PC-9 (cell line): Measurements from ENCODE around the gene HOXA2. TPM values are rescaled to one million over a fixed set of nuclear protein-coding genes. Genes with fewer than 3 reads are reported as not detected.

ENCODE experiments used
- BruUV-seq: library from RNA; stranded (reverse); fragments of 400-500 nt; replicated peaks from 2 replicates; lab custom pipeline; 2021; lab: Mats Ljungman, UMichigan
- CTCF ChIA-PET: fragments of 300-600 bp; sonication (Branson Sonifier 250); formaldehyde crosslinking; loops from one replicate; lab custom pipeline; 2022; ENCODE audit warnings: antibody characterized with exemption; lab: Charles Lee
- POLR2A ChIA-PET: fragments of 300-600 bp; sonication (Branson Sonifier 250); formaldehyde crosslinking; loops from one replicate; lab custom pipeline; 2022; ENCODE audit warnings: antibody characterized with exemption; ENCODE audit not compliant: unreplicated experiment; lab: Charles Lee
- DNase-seq, 2 experiments: peaks; one replicate each; pipeline versions ENCODE4 v3.0.0 to v3.0.0-alpha.2; 2015 to 2022; ENCODE audit warnings: mixed read lengths in 1 of 2
- H2AFZ ChIP-seq: fragments of 200-600 bp; sonication (generic); 2 replicates; pipeline ENCODE4 v1.8.1; 2017; ENCODE audit warnings: antibody characterized with exemption
- H3F3A ChIP-seq: fragments of 200-600 bp; sonication (generic); 2 replicates; pipeline ENCODE4 v1.8.1; 2017; ENCODE audit warnings: antibody characterized with exemption, mild to moderate bottlenecking, low read depth; ENCODE audit not compliant: insufficient read depth
- H3K27ac ChIP-seq: fragments of 200-600 bp; sonication (generic); 2 replicates; pipeline ENCODE4 v1.6.1; 2016; ENCODE audit warnings: mixed run types
- H3K27me3 ChIP-seq: fragments of 200-600 bp; sonication (generic); 2 replicates; pipeline ENCODE4 v1.6.1; 2016; ENCODE audit warnings: low read depth, mixed run types; ENCODE audit not compliant: insufficient read depth
- H3K36me3 ChIP-seq: fragments of 200-600 bp; sonication (generic); 2 replicates; pipeline ENCODE4 v1.6.1; 2016; ENCODE audit warnings: low read depth, mixed run types
- H3K4me1 ChIP-seq: fragments of 200-600 bp; sonication (generic); replicated peaks from 2 replicates; pipeline ENCODE4 v1.6.1; 2016; ENCODE audit warnings: mixed run types; ENCODE audit not compliant: insufficient read depth
- H3K4me2 ChIP-seq: fragments of 200-600 bp; sonication (generic); 2 replicates; pipeline ENCODE4 v1.6.1; 2017; ENCODE audit warnings: mixed run types
- H3K4me3 ChIP-seq: fragments of 200-600 bp; sonication (generic); 2 replicates; pipeline ENCODE4 v1.6.1; 2016; ENCODE audit warnings: mixed run types
- H3K79me2 ChIP-seq: fragments of 200-600 bp; sonication (generic); 2 replicates; pipeline ENCODE4 v1.6.1; 2017; ENCODE audit warnings: low read depth, mixed run types
- H3K9me2 ChIP-seq: fragments of 200-600 bp; sonication (generic); 2 replicates; pipeline ENCODE4 v1.8.1; 2017; ENCODE audit warnings: mild to moderate bottlenecking; ENCODE audit not compliant: insufficient read depth
- H3K9me3 ChIP-seq: fragments of 200-600 bp; sonication (generic); 2 replicates; pipeline ENCODE4 v1.8.1; 2016; ENCODE audit warnings: low read depth; ENCODE audit not compliant: insufficient read depth
- H4K20me1 ChIP-seq: fragments of 200-600 bp; sonication (generic); 2 replicates; pipeline ENCODE4 v1.8.1; 2017; ENCODE audit not compliant: insufficient read depth
- EZH2 ChIP-seq: fragments of 200-600 bp; sonication (generic); IDR thresholded peaks from 2 replicates; pipeline ENCODE4 v1.8.0; 2017; ENCODE audit warnings: antibody characterized with exemption, low read depth
- intact Hi-C: fragments of 100-400 bp; cut with micrococcal nuclease; formaldehyde crosslinking; loops from one replicate; pipeline ENCODE4 v1.10.0; 2022; ENCODE audit not compliant: unreplicated experiment
- total RNA-seq: library from RNA; stranded (reverse); gene quantifications from 2 replicates; pipeline ENCODE4 v1.2.3, GENCODE V29; 2021
- TF ChIP-seq, protein P1 (sequence below): fragments of 200-600 bp; sonication (generic); conservative IDR thresholded peaks from 2 replicates; pipeline ENCODE4 v1.6.1; 2017; ENCODE audit warnings: mixed run types, antibody characterized with exemption, mild to moderate bottlenecking, moderate library complexity

Gene HOXA2
- total RNA-seq, 1 experiment from 2014 or later: 6.1 TPM

DNA sequence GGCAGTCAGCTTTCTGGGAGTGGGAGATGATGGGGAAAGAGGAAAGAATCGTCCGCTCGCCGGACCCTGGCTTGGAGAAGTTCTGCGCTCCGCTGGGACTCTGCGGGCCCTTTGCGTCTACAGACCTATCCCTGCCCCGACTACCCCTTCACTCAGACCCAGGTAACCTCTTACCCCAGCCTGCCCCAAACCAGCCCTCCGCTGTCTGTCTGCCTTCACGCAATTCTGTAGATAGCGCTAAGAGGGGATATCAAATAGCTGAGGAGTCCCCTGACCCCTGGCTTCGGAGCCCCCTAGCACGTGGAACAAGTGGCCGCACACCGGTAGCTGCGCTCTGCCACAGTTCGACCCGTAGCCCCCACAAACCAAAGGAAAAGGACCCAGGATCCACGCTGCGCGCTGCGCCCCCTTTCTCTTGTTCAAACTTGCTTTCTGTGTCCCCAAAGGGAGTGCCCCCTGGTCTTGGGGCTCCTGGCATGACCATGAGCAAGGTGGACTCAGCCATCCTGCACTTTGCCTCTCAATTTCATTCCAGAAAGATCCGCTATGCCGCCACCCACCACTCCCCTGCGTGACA lies 21.1 kb upstream of the HOXA2 start:
- DNase-seq: no peak
- CTCF ChIA-PET: no interaction called here
- H3K4me2 ChIP-seq: no peak overlapping the region
- no peaks in the 10 kb centered on the region for H3K9me2 ChIP-seq
- H3K9me3 ChIP-seq: no peaks in the 10 kb centered on the region
- no peaks in the 10 kb centered on the region for H3K27me3 ChIP-seq
- peaks cover 9% of the 10 kb centered on the region; the same call in 1 of the 2 replicates for H3K4me1 ChIP-seq
- intact Hi-C loops: no loop called here
- H3K4me3 ChIP-seq: no peak overlapping the region
- BruUV-seq: no TSS peak
- TF ChIP-seq, protein P1, sequence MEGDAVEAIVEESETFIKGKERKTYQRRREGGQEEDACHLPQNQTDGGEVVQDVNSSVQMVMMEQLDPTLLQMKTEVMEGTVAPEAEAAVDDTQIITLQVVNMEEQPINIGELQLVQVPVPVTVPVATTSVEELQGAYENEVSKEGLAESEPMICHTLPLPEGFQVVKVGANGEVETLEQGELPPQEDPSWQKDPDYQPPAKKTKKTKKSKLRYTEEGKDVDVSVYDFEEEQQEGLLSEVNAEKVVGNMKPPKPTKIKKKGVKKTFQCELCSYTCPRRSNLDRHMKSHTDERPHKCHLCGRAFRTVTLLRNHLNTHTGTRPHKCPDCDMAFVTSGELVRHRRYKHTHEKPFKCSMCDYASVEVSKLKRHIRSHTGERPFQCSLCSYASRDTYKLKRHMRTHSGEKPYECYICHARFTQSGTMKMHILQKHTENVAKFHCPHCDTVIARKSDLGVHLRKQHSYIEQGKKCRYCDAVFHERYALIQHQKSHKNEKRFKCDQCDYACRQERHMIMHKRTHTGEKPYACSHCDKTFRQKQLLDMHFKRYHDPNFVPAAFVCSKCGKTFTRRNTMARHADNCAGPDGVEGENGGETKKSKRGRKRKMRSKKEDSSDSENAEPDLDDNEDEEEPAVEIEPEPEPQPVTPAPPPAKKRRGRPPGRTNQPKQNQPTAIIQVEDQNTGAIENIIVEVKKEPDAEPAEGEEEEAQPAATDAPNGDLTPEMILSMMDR: no peak
- TF ChIP-seq EZH2: no peak
- no peaks in the 10 kb centered on the region for H4K20me1 ChIP-seq
- H3F3A ChIP-seq: peaks cover 27% of the 10 kb centered on the region
- H3K79me2 ChIP-seq: 0 out of 2 replicates have a peak, but pooled peaks cover 5% of the 10 kb centered on the region
- no peak overlapping the region for H2AFZ ChIP-seq
- POLR2A ChIA-PET: interaction anchor here (0.6 kb wide), 1 partner anchor 11 kb away, joined by 4 read pairs; no protein-coding TSS in a partner anchor
- no peak overlapping the region for H3K27ac ChIP-seq
- peaks cover 11% of the 10 kb centered on the region; the same call in 1 of the 2 replicates for H3K36me3 ChIP-seq

DNA sequence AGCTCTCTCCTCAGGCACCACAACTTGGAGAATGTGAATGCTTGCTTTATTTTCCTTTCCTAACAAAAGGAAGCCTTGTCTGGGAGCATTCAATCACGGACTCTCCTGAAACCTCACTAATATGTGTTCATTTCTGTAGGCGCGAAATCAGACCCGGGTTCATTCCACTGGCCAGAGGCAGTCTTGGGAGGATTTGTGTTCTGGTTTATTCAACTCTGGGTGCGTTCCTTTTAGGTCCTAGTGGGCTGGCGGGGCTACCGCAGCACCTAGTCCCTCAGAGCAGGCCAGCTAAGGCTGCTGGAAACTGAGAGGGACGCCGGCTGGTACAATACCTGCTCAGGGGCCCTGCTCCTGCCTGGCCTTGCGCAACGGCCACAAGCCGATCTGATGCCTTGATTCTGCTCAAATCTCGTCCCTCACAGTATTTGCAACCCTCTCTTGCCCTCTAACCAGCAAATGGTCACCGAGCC lies 20.6 kb upstream of the HOXA2 start:
- peaks cover 16% of the 10 kb centered on the region for H3K36me3 ChIP-seq
- H4K20me1 ChIP-seq: no peaks in the 10 kb centered on the region
- intact Hi-C loops: no loop called here
- no peaks in the 10 kb centered on the region for H3K9me2 ChIP-seq
- no peak overlapping the region for H3K27ac ChIP-seq
- no peaks in the 10 kb centered on the region for H3K27me3 ChIP-seq
- no peak for DNase-seq
- H3F3A ChIP-seq: peaks cover 32% of the 10 kb centered on the region
- H3K4me1 ChIP-seq: peaks cover 9% of the 10 kb centered on the region
- BruUV-seq: no TSS peak
- ChIA-PET POLR2A (no interaction called here), CTCF (interaction anchor here (0.6 kb wide), 1 partner anchor 387 kb away, joined by 4 read pairs; no protein-coding TSS in a partner anchor)
- peaks cover 10% of the 10 kb centered on the region for H3K79me2 ChIP-seq
- no peak overlapping the region for H3K4me2 ChIP-seq
- H3K9me3 ChIP-seq: no peaks in the 10 kb centered on the region
- H3K4me3 ChIP-seq: no peak overlapping the region
- H2AFZ ChIP-seq: no peak overlapping the region
- TF ChIP-seq EZH2: no peak
- TF ChIP-seq, protein P1: no peak

DNA sequence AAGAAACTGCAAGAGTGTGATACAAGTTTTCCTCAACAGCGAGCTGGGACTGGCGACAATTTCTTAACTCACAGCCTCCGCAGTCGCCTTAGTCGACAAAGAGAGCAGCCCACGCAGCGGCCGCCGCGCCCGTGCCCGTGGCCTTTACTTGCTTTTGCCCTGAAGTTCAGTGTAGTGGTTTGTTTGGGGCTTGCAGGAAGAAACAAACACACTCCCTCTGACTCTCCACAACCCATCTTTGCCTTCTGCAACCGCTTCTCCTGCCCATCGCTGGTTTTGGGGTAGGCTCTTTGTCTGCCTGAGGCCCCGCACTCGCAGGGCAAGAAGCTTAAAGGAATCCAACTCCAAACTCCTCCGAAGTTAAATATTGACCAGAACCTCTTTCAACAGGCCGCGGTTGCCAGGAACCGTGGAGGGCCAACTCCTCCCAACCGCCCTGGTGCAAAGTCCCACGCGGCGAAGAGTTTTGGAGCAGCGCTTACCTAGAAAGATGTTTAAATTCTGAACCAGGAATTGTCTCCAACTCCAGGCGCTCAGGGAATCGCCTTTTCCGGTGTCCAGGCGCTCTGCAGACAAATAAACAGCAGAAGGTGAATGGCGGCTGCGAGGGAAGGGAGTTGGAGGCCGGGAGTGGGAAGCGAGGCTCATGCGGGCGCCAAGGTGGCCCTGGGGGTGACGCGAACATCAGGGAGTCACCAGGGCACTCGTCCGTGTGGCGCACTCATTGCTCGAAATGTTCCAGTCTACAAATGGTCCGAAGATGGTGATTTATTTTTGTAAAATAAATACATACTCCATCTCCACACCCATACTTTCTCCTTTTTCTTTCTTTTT lies 19.8 kb upstream of the HOXA2 start:
- Histone ChIP-seq H3K79me2 (peaks cover 17% of the 10 kb centered on the region), H3K9me3 (no peaks in the 10 kb centered on the region), H3K36me3 (peaks cover 22% of the 10 kb centered on the region), H2AFZ (no peak overlapping the region), H3F3A (peaks cover 34% of the 10 kb centered on the region), H3K27me3 (no peaks in the 10 kb centered on the region), H3K4me2 (no peak overlapping the region), H3K4me3 (no peak overlapping the region), H3K9me2 (no peaks in the 10 kb centered on the region), H3K4me1 (peaks cover 10% of the 10 kb centered on the region), H4K20me1 (no peaks in the 10 kb centered on the region), H3K27ac (no peak overlapping the region)
- TF ChIP-seq EZH2: no peak
- TF ChIP-seq, protein P1: no peak
- CTCF ChIA-PET: interaction anchor here (0.6 kb wide), 1 partner anchor 386 kb away, joined by 4 read pairs; no protein-coding TSS in a partner anchor
- POLR2A ChIA-PET: interaction anchor here (0.5 to 0.7 kb wide), 3 partner anchors 22 to 265 kb away, joined by 4 to 8 read pairs (median 6); no protein-coding TSS in a partner anchor
- BruUV-seq: no TSS peak
- no peak for DNase-seq
- intact Hi-C loops: no loop called here
